OCI-LY7 (cell line): ENCODE measurements around the gene SLC25A47. TPM values are rescaled to one million over a fixed set of nuclear protein-coding genes. Genes with fewer than 3 reads are reported as not detected.

Source experiments
- BruUV-seq: library from RNA; stranded (reverse); fragments of 400-500 nt; replicated peaks from 2 replicates; lab custom pipeline; 2021; lab: Mats Ljungman, UMichigan
- CTCF ChIA-PET: fragments of 300-600 bp; sonication (Branson Sonifier 250); formaldehyde crosslinking; loops from one replicate; lab custom pipeline; 2022; ENCODE audit warnings: antibody characterized with exemption; ENCODE audit not compliant: unreplicated experiment; lab: Charles Lee
- POLR2A ChIA-PET: fragments of 300-600 bp; sonication (Branson Sonifier 250); formaldehyde crosslinking; loops from one replicate; lab custom pipeline; 2022; ENCODE audit warnings: antibody characterized with exemption; lab: Charles Lee
- DNase-seq: peaks from one replicate; pipeline ENCODE4 v3.0.0-alpha.2; 2015; ENCODE audit warnings: low spot score
- H2AFZ ChIP-seq: fragments of 200-600 bp; sonication (generic), shearing (Covaris generic); 2 replicates; pipeline ENCODE4 v1.6.1; 2014; ENCODE audit warnings: mild to moderate bottlenecking, antibody characterized with exemption, low read length, moderate library complexity
- H3K27ac ChIP-seq: fragments of 200-600 bp; sonication (generic); 2 replicates; pipeline ENCODE4 v1.5.1; 2014; ENCODE audit warnings: mixed run types, low read depth, mild to moderate bottlenecking, moderate library complexity, low read length, inconsistent platforms; ENCODE audit not compliant: poor library complexity, severe bottlenecking
- H3K36me3 ChIP-seq: fragments of 200-600 bp; sonication (generic); 2 replicates; pipeline ENCODE4 v1.6.1; 2014; ENCODE audit warnings: mild to moderate bottlenecking, antibody characterized with exemption, low read length, moderate library complexity, mixed read lengths; ENCODE audit not compliant: insufficient read depth
- H3K4me1 ChIP-seq: fragments of 200-600 bp; sonication (generic); 2 replicates; pipeline ENCODE4 v1.5.1; 2014; ENCODE audit warnings: mild to moderate bottlenecking, low read length; ENCODE audit not compliant: insufficient read depth, poor library complexity, severe bottlenecking
- H3K4me2 ChIP-seq: fragments of 200-600 bp; sonication (generic); 2 replicates; pipeline ENCODE4 v1.6.1; 2014; ENCODE audit warnings: mild to moderate bottlenecking, low read length
- H3K4me3 ChIP-seq: fragments of 200-600 bp; sonication (generic); 2 replicates; pipeline ENCODE4 v1.5.1; 2014; ENCODE audit warnings: mild to moderate bottlenecking, low read depth, low read length; ENCODE audit not compliant: poor library complexity, severe bottlenecking
- H3K79me2 ChIP-seq: fragments of 200-600 bp; sonication (generic); 2 replicates; pipeline ENCODE4 v1.6.1; 2016; ENCODE audit warnings: low read depth, mild to moderate bottlenecking, low read length, moderate library complexity, mixed read lengths; ENCODE audit not compliant: insufficient read depth
- H3K9me2 ChIP-seq: fragments of 200-600 bp; sonication (generic); 2 replicates; pipeline ENCODE4 v1.6.1; 2016; ENCODE audit warnings: mild to moderate bottlenecking, low read length, mixed read lengths; ENCODE audit not compliant: insufficient read depth
- H3K9me3 ChIP-seq: fragments of 200-600 bp; sonication (generic); 2 replicates; pipeline ENCODE4 v1.6.1; 2014; ENCODE audit warnings: mild to moderate bottlenecking, mixed run types, low read length, mixed read lengths
- H4K20me1 ChIP-seq: fragments of 200-600 bp; sonication (generic); 2 replicates; pipeline ENCODE4 v1.6.1; 2014; ENCODE audit warnings: mild to moderate bottlenecking, antibody characterized with exemption, low read length, moderate library complexity, mixed read lengths; ENCODE audit not compliant: insufficient read depth
- EZH2phosphoT487 ChIP-seq: fragments of 200-600 bp; sonication (generic); IDR thresholded peaks from 2 replicates; pipeline ENCODE4 v1.6.1; 2018; ENCODE audit warnings: low read depth, borderline replicate concordance, mild to moderate bottlenecking, mixed run types, antibody characterized with exemption, low read length, moderate library complexity, mixed read lengths
- intact Hi-C: fragments of 100-400 bp; cut with micrococcal nuclease; formaldehyde crosslinking; loops from one replicate; pipeline ENCODE4 v1.10.0; 2022; ENCODE audit not compliant: unreplicated experiment
- total RNA-seq, 2 experiments: library from RNA; depleted of rRNA in 1 of 2; stranded (reverse); fragments of >200 nt in 1 of 2; shearing (Covaris generic) in 1 of 2; gene quantifications; 2 replicates each; pipeline ENCODE4 v1.2.3, GENCODE V29; 2014 to 2022
- TF ChIP-seq, protein P1 (sequence below): fragments of 200-600 bp; sonication (generic); conservative IDR thresholded peaks from 2 replicates; pipeline ENCODE4 v1.5.1; 2014; ENCODE audit warnings: mild to moderate bottlenecking, antibody characterized with exemption, low read length, moderate library complexity, mixed read lengths

SLC25A47 gene
- total RNA-seq, 2 experiments from 2014 or later: 0.44 TPM; not detected in 1

DNA sequence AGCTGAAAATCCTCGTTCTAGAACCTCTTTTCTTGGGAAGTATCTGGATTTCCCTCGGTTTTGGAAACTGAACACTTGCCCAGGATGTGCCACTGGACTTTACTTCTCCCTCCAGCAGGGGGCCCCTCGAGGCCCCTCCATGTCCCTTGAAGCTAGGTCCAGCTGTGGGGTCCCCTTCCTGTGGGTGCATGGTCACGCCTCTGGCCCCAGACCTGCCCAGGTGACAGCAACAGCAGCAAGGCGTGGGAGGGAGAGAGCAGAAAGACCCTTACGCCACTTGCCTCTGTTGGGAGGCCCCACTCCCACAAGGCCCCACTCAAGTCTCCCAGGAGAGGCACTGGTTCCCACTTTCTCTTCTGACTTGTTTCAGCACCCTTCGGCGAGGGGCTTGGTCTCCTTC is 20.0 kb upstream of the SLC25A47 start:
- intact Hi-C loops: no loop called here
- H3K9me3 ChIP-seq: no peaks in the 10 kb centered on the region
- ChIA-PET CTCF (interaction anchor here (0.7 kb wide), 1 partner anchor 8 kb away, joined by 4 read pairs; no protein-coding TSS in a partner anchor), POLR2A (interaction anchor here (0.7 kb wide), 1 partner anchor 820 kb away, joined by 4 read pairs; no protein-coding TSS in a partner anchor)
- peak; percentile 25 for DNase-seq
- no peak overlapping the region for H3K27ac ChIP-seq
- no TSS peak for BruUV-seq
- H3K36me3 ChIP-seq: no peaks in the 10 kb centered on the region
- H3K9me2 ChIP-seq: no peaks in the 10 kb centered on the region
- no peak overlapping the region for H3K4me2 ChIP-seq
- H4K20me1 ChIP-seq: no peaks in the 10 kb centered on the region
- H3K4me3 ChIP-seq: no peak overlapping the region
- no peaks in the 10 kb centered on the region for H3K79me2 ChIP-seq
- H3K4me1 ChIP-seq: peaks cover 14% of the 10 kb centered on the region
- TF ChIP-seq EZH2phosphoT487: no peak
- TF ChIP-seq, protein P1, sequence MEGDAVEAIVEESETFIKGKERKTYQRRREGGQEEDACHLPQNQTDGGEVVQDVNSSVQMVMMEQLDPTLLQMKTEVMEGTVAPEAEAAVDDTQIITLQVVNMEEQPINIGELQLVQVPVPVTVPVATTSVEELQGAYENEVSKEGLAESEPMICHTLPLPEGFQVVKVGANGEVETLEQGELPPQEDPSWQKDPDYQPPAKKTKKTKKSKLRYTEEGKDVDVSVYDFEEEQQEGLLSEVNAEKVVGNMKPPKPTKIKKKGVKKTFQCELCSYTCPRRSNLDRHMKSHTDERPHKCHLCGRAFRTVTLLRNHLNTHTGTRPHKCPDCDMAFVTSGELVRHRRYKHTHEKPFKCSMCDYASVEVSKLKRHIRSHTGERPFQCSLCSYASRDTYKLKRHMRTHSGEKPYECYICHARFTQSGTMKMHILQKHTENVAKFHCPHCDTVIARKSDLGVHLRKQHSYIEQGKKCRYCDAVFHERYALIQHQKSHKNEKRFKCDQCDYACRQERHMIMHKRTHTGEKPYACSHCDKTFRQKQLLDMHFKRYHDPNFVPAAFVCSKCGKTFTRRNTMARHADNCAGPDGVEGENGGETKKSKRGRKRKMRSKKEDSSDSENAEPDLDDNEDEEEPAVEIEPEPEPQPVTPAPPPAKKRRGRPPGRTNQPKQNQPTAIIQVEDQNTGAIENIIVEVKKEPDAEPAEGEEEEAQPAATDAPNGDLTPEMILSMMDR: peak; percentile 83
- H2AFZ ChIP-seq: no peak overlapping the region

DNA sequence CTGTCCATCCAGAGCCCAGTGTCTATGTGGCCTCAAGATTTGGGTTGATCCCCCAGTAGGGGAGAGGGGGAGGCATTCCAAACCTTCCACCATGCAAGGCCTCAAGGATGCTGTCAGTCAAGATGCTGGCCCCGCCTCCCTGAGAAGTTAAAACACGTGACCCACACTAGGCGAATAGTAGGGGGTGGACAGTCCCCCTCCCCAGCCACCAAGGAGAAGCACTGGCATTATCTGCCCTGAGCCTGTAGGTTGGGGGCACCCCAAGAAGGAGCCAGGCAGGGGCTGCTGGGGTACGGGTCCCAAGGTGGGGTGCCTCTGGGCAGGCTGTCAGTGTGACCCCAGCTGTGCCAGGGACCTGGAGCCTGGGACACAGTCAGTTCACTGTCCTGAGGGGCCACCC is 19.2 kb upstream of the SLC25A47 start:
- H2AFZ ChIP-seq: no peak overlapping the region
- H3K27ac ChIP-seq: no peak overlapping the region
- H3K4me1 ChIP-seq: peaks cover 9% of the 10 kb centered on the region
- H3K9me2 ChIP-seq: no peaks in the 10 kb centered on the region
- H3K9me3 ChIP-seq: no peaks in the 10 kb centered on the region
- no peaks in the 10 kb centered on the region for H3K36me3 ChIP-seq
- no peak overlapping the region for H3K4me3 ChIP-seq
- no peak for TF ChIP-seq EZH2phosphoT487
- TF ChIP-seq, protein P1: no peak
- no peak overlapping the region for H3K4me2 ChIP-seq
- no TSS peak for BruUV-seq
- intact Hi-C loops: no loop called here
- POLR2A ChIA-PET: no interaction called here
- no peak for DNase-seq
- CTCF ChIA-PET: no interaction called here
- H3K79me2 ChIP-seq: no peaks in the 10 kb centered on the region
- H4K20me1 ChIP-seq: no peaks in the 10 kb centered on the region

DNA sequence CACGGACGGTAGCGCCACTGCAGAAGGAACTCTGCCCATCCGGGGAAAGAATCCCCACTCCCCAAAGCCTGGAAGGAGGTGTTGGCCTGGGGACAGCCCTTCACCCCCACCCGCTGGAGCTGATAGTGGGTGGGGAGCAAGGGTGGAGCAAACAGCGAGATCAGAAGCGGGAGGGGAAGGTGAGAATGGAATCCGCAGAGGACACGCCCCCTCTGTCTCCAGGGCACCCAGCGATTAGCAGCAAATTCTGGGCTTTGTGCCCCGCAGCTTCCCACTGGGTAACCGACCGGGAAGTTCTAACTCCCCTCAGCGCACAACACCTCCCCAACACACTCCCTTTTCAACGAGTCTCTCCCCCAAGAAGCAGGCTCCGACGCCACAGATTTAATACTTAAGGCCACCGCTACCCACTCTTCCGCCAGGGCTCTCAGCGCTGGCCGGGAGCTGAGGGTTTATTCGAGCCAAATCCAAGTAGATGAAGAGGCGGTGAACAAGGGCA is 18.3 kb upstream of the SLC25A47 start:
- Histone ChIP-seq H3K36me3 (no peaks in the 10 kb centered on the region), H3K27ac (no peak overlapping the region), H3K9me3 (no peaks in the 10 kb centered on the region), H3K4me1 (peaks cover 7% of the 10 kb centered on the region), H3K4me2 (peak overlapping the region; percentile 83), H3K79me2 (no peaks in the 10 kb centered on the region), H3K9me2 (no peaks in the 10 kb centered on the region), H4K20me1 (no peaks in the 10 kb centered on the region), H2AFZ (peak overlapping the region; percentile 84; the same call in 1 of the 2 replicates), H3K4me3 (peak overlapping the region; percentile 75)
- BruUV-seq: no TSS peak
- ChIA-PET CTCF (no interaction called here), POLR2A (no interaction called here)
- TF ChIP-seq EZH2phosphoT487: 0 out of 2 replicates have a peak, but pooled peaks have one; percentile 68
- TF ChIP-seq, protein P1: no peak
- no peak for DNase-seq
- intact Hi-C loops: no loop called here
